Hepatocyte (in vitro differentiated cells): ENCODE results near the gene AOC3.

Experiments used
- CTCF ChIP-seq: fragments of 200-600 bp; sonication (generic); IDR thresholded peaks from 2 replicates; pipeline ENCODE4 v1.5.1; 2016; ENCODE audit warnings: antibody characterized with exemption, mild to moderate bottlenecking; ENCODE audit not compliant: poor library complexity
- EZH2 ChIP-seq: fragments of 200-600 bp; sonication (generic); IDR thresholded peaks from 2 replicates; pipeline ENCODE4 v1.6.1; 2016; ENCODE audit warnings: antibody characterized with exemption, mild to moderate bottlenecking, borderline replicate concordance

DNA sequence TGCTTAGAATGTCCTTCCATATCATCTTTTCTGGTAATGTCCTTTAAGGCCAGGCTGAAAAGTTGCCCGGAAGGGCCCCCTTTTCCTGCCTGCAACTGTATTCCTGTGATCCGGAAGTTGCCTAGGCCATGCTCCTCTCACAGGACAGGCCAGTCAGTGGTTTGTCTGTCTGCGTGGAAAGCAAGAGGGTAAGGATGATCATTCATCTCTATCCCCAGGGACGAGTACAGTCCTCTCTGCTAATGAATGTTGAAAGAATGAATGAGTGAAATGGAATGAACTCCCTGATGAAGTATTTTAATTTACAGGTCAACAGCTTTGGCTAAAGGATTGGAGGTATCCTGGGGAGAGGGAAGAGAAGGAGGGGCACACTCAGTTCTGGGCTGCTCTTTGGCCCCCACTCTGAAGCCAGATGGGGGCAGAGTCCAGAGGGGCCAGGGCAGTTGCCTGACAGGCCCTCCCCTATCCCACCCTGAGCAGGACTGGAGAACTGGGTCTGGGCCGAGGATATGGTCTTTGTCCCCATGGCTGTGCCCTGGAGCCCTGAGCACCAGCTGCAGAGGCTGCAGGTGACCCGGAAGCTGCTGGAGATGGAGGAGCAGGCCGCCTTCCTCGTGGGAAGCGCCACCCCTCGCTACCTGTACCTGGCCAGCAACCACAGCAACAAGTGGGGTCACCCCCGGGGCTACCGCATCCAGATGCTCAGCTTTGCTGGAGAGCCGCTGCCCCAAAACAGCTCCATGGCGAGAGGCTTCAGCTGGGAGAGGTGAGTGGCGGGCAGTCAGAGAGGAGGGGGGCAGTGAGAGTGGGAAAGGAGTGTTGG is 3.2 kb downstream of the AOC3 start:
- TF ChIP-seq EZH2 (no peak), CTCF (no peak)
